Kidney (tissue), 14 donors: ENCODE results near the gene RPS3. TPM values are rescaled to one million over a fixed set of nuclear protein-coding genes. Genes with fewer than 3 reads are reported as not detected.
A peak's percentile ranks its signal among the peaks of the same experiment; 100 is the strongest.
"Not testable (repeated sequence)": the region's sequence is repeated elsewhere in the genome, so short reads cannot be mapped to it uniquely, and the experiment has no call there.

ENCODE experiments used
- DNase-seq, 5 donors: peaks; one replicate each; pipeline ENCODE4 v3.0.0-alpha.2; 2013 to 2020
- FAIRE-seq: peaks from 2 replicates; lab custom pipeline; 2012; peaks lifted over from hg19 to GRCh38; lab: Jason Lieb, UNC
- H3K27ac ChIP-seq, 2 donors: one replicate each; pipeline ENCODE4 v1.7.0; 2013; ENCODE audit warnings: low read depth in 2 of 2, low read length in 2 of 2, inconsistent platforms in 1 of 2
- H3K27me3 ChIP-seq: one replicate; pipeline ENCODE4 v1.7.1; 2013; ENCODE audit warnings: low read length, inconsistent platforms; ENCODE audit not compliant: control insufficient read depth, insufficient read depth
- H3K36me3 ChIP-seq, 3 donors: one replicate each; pipeline versions ENCODE4 v1.7.0 to v1.7.1; 2013; ENCODE audit warnings: low read length in 3 of 3, control low read depth in 1 of 3, inconsistent platforms in 1 of 3; ENCODE audit not compliant: insufficient read depth in 3 of 3, control insufficient read depth in 2 of 3
- H3K4me1 ChIP-seq, 3 donors: one replicate each; pipeline versions ENCODE4 v1.7.0 to v1.7.1; 2013; ENCODE audit warnings: low read length in 3 of 3, inconsistent platforms in 1 of 3, low read depth in 1 of 3; ENCODE audit not compliant: control insufficient read depth in 2 of 3, insufficient read depth in 2 of 3
- H3K4me3 ChIP-seq, 3 donors: one replicate each; pipeline versions ENCODE4 v1.7.0 to v1.8.1; 2013; ENCODE audit warnings: low read length in 3 of 3, control low read depth in 1 of 3, inconsistent platforms in 1 of 3
- H3K9ac ChIP-seq, 3 donors: one replicate each; pipeline versions ENCODE4 v1.7.0 to v1.7.1; 2013; ENCODE audit warnings: low read length in 3 of 3, control low read depth in 1 of 3, inconsistent platforms in 1 of 3
- H3K9me3 ChIP-seq, 3 donors: one replicate each; pipeline versions ENCODE4 v1.7.0 to v1.7.1; 2013; ENCODE audit warnings: low read length in 3 of 3, control low read depth in 1 of 3, inconsistent platforms in 1 of 3; ENCODE audit not compliant: control insufficient read depth in 2 of 3, insufficient read depth in 1 of 3
- CTCF ChIP-seq: IDR thresholded peaks from 3 replicates; pipeline ENCODE4 v1.5.1; 2012; ENCODE audit warnings: mild to moderate bottlenecking, moderate library complexity, borderline replicate concordance; ENCODE audit not compliant: insufficient read depth; ENCODE audit errors: extremely low read depth
- intact Hi-C: fragments of 100-400 bp; cut with DNase I; formaldehyde crosslinking; loops from one replicate; pipeline ENCODE4 v1.11.1; 2022
- polyA plus RNA-seq: library from polyadenylated mRNA; stranded (reverse); fragments of 350-450 nt; fragmentation: Illumina TruSeq; extraction: RNeasy Lipid Tissue Mini Kit (QIAGEN cat#74804); gene quantifications from one replicate; pipeline ENCODE4 v1.2.3, GENCODE V29; 2014; ENCODE audit warnings: low read depth, low replicate concordance; ENCODE audit not compliant: insufficient read depth
- total RNA-seq: library from RNA; stranded (reverse); fragmentation: NEBNext Ultra II Directional; extraction: Animal tissue kit (Norgen Biotek cat#: 25700); gene quantifications from one replicate; pipeline ENCODE4 v1.2.1, GENCODE V29; 2021
- donor health status: control.
- donor health status: control.
- donor health status: control.
- donor health status: control.
- donor health status: control.
- donor health status: DM: yes; HTN: yes; CAD: no.
- donor health status: Normal renal cell carcinoma (clear cell type).

Gene RPS3
- total and polyA plus RNA-seq, 2 donors from 2014 or later, result 1,510 to 1,724 TPM

GRCh38 chr11:75406338-75406777 lies 7.0 kb downstream of the RPS3 start:
- intact Hi-C loops, result no loop called here
- H3K36me3 ChIP-seq, result peaks cover 28 to 56% (median 30%) of the 10 kb centered on the region in 3 donors
- H3K9ac ChIP-seq, result no peak overlapping the region
- FAIRE-seq, result no peak
- H3K27ac ChIP-seq, result no peak overlapping the region
- TF ChIP-seq CTCF, result no peak
- no peaks in the 10 kb centered on the region for H3K4me1 ChIP-seq
- no peaks in the 10 kb centered on the region for H3K27me3 ChIP-seq
- no peak overlapping the region for H3K4me3 ChIP-seq
- DNase-seq, result no peak
- no peaks in the 10 kb centered on the region for H3K9me3 ChIP-seq

- H3K27ac ChIP-seq, result no peak overlapping the region
- no peak overlapping the region for H3K9ac ChIP-seq
- no peaks in the 10 kb centered on the region for H3K9me3 ChIP-seq
- FAIRE-seq (no peak), DNase-seq (no peak)
- H3K36me3 ChIP-seq, result peaks cover 9 to 36% (median 17%) of the 10 kb centered on the region in 3 donors
- H3K4me3 ChIP-seq, result no peak overlapping the region
- no peaks in the 10 kb centered on the region for H3K4me1 ChIP-seq
- intact Hi-C loops, result no loop called here
- no peaks in the 10 kb centered on the region for H3K27me3 ChIP-seq
- TF ChIP-seq CTCF, result no peak
Measured at GRCh38 chr11:75408957-75409219, 9.6 kb downstream of the RPS3 start.

- DNase-seq, H3K9me3 ChIP-seq, intact Hi-C loops, H3K27me3 ChIP-seq, H3K4me1 ChIP-seq, H3K27ac ChIP-seq, H3K9ac ChIP-seq, H3K4me3 ChIP-seq, FAIRE-seq: not testable (repeated sequence)
- H3K36me3 ChIP-seq, result peaks cover 4 to 28% (median 11%) of the 10 kb centered on the region in 3 donors
Measured at GRCh38 chr11:75409971-75410370, 10.7 kb downstream of the RPS3 start.

GRCh38 chr11:75413146-75413545 lies 13.8 kb downstream of the RPS3 start:
- H3K9me3 ChIP-seq, DNase-seq, H3K4me3 ChIP-seq, H3K27me3 ChIP-seq, intact Hi-C loops, H3K36me3 ChIP-seq, H3K9ac ChIP-seq, H3K27ac ChIP-seq, FAIRE-seq, H3K4me1 ChIP-seq: not testable (repeated sequence)

- H3K4me3 ChIP-seq, result no peak overlapping the region
- H3K27me3 ChIP-seq, result no peaks in the 10 kb centered on the region
- intact Hi-C loops, result no loop called here
- H3K9me3 ChIP-seq, result no peaks in the 10 kb centered on the region
- H3K4me1 ChIP-seq, result no peaks in the 10 kb centered on the region
- H3K9ac ChIP-seq, result no peak overlapping the region
- no peak for FAIRE-seq
- H3K36me3 ChIP-seq, result peaks cover 0 to 8% (median 0%) of the 10 kb centered on the region in 3 donors
- no peak for TF ChIP-seq CTCF
- DNase-seq, result peak in 2 of 5 donors; percentile 32 to 42
- H3K27ac ChIP-seq, result no peak overlapping the region
Measured at GRCh38 chr11:75413864-75414263, 14.5 kb downstream of the RPS3 start.
